Natural killer cell (primary cell): Measurements from ENCODE around the gene KCNH3. TPM values are rescaled to one million over a fixed set of nuclear protein-coding genes. Genes with fewer than 3 reads are reported as not detected.

Experiments
- ATAC-seq, 3 donors: fragments of 150-1000 bp in 2 of 3; fragments of 200-7000 bp in 1 of 3; cut with Tn5 transposase; 1 replicate in 1 of 3; 2 replicates in 2 of 3; pipeline ENCODE4 v1.10.0; 2021; ENCODE audit warnings: mild to moderate bottlenecking in 2 of 3, moderate library complexity in 2 of 3
- DNase-seq, 2 donors: peaks; one replicate each; pipeline versions ENCODE4 v3.0.0 to v3.0.0-alpha.2; 2013 to 2021; ENCODE audit warnings: mixed read lengths in 1 of 2
- H3K27ac ChIP-seq: one replicate; pipeline ENCODE4 v1.5.1; 2013; ENCODE audit warnings: mild to moderate bottlenecking, low read length
- H3K27me3 ChIP-seq: one replicate; pipeline ENCODE4 v1.6.1; 2013; ENCODE audit warnings: low read length; ENCODE audit not compliant: control insufficient read depth, insufficient read depth
- H3K36me3 ChIP-seq: one replicate; pipeline ENCODE4 v1.6.1; 2013; ENCODE audit warnings: low read length; ENCODE audit not compliant: control insufficient read depth, insufficient read depth
- H3K4me1 ChIP-seq: one replicate; pipeline ENCODE4 v1.6.1; 2013; ENCODE audit warnings: low read length; ENCODE audit not compliant: control insufficient read depth, insufficient read depth
- H3K4me3 ChIP-seq: one replicate; pipeline ENCODE4 v1.5.1; 2013; ENCODE audit warnings: low read length
- H3K9me3 ChIP-seq: one replicate; pipeline ENCODE4 v1.6.1; 2013; ENCODE audit warnings: low read length; ENCODE audit not compliant: control insufficient read depth, insufficient read depth
- H3K27ac Mint-ChIP-seq, 2 donors: one replicate each; pipeline ENCODE4 v1.8.0; 2022; ENCODE audit warnings: mild to moderate bottlenecking in 2 of 2, mixed read lengths in 2 of 2, moderate library complexity in 1 of 2
- H3K27me3 Mint-ChIP-seq, 2 donors: one replicate each; pipeline ENCODE4 v1.8.0; 2022; ENCODE audit warnings: low read depth in 2 of 2, mixed read lengths in 2 of 2
- H3K36me3 Mint-ChIP-seq: one replicate; pipeline ENCODE4 v1.8.0; 2022; ENCODE audit warnings: mixed read lengths
- H3K4me1 Mint-ChIP-seq, 2 donors: one replicate each; pipeline ENCODE4 v1.8.0; 2022; ENCODE audit warnings: mixed read lengths in 2 of 2
- H3K4me3 Mint-ChIP-seq: one replicate; pipeline ENCODE4 v1.8.0; 2022; ENCODE audit warnings: mild to moderate bottlenecking, moderate library complexity, mixed read lengths
- H3K9me3 Mint-ChIP-seq, 2 donors: one replicate each; pipeline ENCODE4 v1.8.0; 2022; ENCODE audit warnings: mixed read lengths in 2 of 2
- WGBS: methylation state at CpG from one replicate; pipeline ENCODE4 v1.1.7; 2013; ENCODE audit warnings: missing lambda C conversion rate; ENCODE audit not compliant: insufficient coverage; 5-methylcytosine and 5-hydroxymethylcytosine counted together
- intact Hi-C: fragments of 100-400 bp; cut with micrococcal nuclease; formaldehyde crosslinking; loops from one replicate; pipeline ENCODE4 v1.14.2; 2022
- total RNA-seq, 4 donors: library from RNA; stranded (reverse); fragments of 120-200 nt in 1 of 4; gene quantifications; one replicate each; pipeline versions ENCODE4 v1.2.3 to v1.2.4, GENCODE V29; 2013 to 2022
- TF ChIP-seq, protein P1 (sequence below): fragments of 200-600 bp; IDR thresholded peaks from one replicate; pipeline ENCODE4 v1.8.0; 2022; ENCODE audit warnings: antibody characterized with exemption

KCNH3 gene
- total RNA-seq, 3 donors from 2014 or later (not counting 1 experiment from before 2014, with no cell fraction given) = 1.2 to 1.7 (median 1.6) TPM

DNA sequence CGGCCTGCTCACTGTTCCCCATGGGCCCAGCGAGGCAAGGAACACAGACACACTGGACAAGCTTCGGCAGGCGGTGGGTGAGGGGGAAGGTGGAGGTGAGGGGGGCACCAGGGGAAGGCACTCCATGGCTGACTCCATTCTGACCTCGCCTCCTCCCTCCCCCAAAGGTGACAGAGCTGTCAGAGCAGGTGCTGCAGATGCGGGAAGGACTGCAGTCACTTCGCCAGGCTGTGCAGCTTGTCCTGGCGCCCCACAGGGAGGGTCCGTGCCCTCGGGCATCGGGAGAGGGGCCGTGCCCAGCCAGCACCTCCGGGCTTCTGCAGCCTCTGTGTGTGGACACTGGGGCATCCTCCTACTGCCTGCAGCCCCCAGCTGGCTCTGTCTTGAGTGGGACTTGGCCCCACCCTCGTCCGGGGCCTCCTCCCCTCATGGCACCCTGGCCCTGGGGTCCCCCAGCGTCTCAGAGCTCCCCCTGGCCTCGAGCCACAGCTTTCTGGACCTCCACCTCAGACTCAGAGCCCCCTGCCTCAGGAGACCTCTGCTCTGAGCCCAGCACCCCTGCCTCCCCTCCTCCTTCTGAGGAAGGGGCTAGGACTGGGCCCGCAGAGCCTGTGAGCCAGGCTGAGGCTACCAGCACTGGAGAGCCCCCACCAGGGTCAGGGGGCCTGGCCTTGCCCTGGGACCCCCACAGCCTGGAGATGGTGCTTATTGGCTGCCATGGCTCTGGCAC is 18.5 kb downstream of the KCNH3 start:
- peaks cover 5 to 11% of the 10 kb centered on the region in 2 donors for H3K4me1 Mint-ChIP-seq
- Histone ChIP-seq H3K27ac (no peak overlapping the region), H3K4me3 (no peak overlapping the region), H3K9me3 (no peaks in the 10 kb centered on the region), H3K36me3 (peaks cover 60% of the 10 kb centered on the region), H3K4me1 (peaks cover 7% of the 10 kb centered on the region), H3K27me3 (no peaks in the 10 kb centered on the region)
- ATAC-seq (no peak), DNase-seq (no peak)
- H3K36me3 Mint-ChIP-seq = peaks cover 6% of the 10 kb centered on the region
- 96% methylated on average over 16 of the region's 18 CpGs for WGBS
- no peak overlapping the region for H3K27ac Mint-ChIP-seq
- H3K27me3 Mint-ChIP-seq = peaks cover 0 to 3% of the 10 kb centered on the region in 2 donors
- TF ChIP-seq, protein P1, sequence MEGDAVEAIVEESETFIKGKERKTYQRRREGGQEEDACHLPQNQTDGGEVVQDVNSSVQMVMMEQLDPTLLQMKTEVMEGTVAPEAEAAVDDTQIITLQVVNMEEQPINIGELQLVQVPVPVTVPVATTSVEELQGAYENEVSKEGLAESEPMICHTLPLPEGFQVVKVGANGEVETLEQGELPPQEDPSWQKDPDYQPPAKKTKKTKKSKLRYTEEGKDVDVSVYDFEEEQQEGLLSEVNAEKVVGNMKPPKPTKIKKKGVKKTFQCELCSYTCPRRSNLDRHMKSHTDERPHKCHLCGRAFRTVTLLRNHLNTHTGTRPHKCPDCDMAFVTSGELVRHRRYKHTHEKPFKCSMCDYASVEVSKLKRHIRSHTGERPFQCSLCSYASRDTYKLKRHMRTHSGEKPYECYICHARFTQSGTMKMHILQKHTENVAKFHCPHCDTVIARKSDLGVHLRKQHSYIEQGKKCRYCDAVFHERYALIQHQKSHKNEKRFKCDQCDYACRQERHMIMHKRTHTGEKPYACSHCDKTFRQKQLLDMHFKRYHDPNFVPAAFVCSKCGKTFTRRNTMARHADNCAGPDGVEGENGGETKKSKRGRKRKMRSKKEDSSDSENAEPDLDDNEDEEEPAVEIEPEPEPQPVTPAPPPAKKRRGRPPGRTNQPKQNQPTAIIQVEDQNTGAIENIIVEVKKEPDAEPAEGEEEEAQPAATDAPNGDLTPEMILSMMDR = no peak
- H3K4me3 Mint-ChIP-seq = no peak overlapping the region
- no peaks in the 10 kb centered on the region for H3K9me3 Mint-ChIP-seq
- intact Hi-C loops = no loop called here

DNA sequence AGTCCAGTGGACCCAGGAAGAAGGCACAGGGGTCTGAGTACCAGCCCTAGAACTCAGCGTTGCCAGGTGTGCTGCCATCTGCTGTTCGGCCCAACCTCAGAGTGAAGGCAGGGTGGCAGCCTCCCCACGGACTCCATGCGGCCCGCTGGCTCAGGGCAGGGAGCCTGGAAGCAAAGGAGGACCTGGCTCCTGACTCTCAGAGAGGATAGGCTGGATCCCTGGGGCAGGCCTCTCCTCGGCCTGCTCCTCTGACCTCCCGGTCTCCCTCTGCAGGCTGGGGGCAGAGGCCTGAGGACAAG is 19.0 kb downstream of the KCNH3 start:
- Mint-ChIP-seq H3K9me3 (no peaks in the 10 kb centered on the region), H3K36me3 (peaks cover 11% of the 10 kb centered on the region), H3K27ac (no peak overlapping the region), H3K4me3 (no peak overlapping the region), H3K4me1 (peaks cover 5 to 11% of the 10 kb centered on the region in 2 donors), H3K27me3 (no peaks in the 10 kb centered on the region)
- no peak for DNase-seq
- Histone ChIP-seq H3K27ac (no peak overlapping the region), H3K27me3 (no peaks in the 10 kb centered on the region), H3K9me3 (no peaks in the 10 kb centered on the region), H3K4me1 (peaks cover 7% of the 10 kb centered on the region), H3K4me3 (no peak overlapping the region), H3K36me3 (peaks cover 65% of the 10 kb centered on the region)
- TF ChIP-seq, protein P1 = no peak
- 94% methylated on average over 7 of the region's 7 CpGs for WGBS
- intact Hi-C loops = no loop called here
- no peak for ATAC-seq

DNA sequence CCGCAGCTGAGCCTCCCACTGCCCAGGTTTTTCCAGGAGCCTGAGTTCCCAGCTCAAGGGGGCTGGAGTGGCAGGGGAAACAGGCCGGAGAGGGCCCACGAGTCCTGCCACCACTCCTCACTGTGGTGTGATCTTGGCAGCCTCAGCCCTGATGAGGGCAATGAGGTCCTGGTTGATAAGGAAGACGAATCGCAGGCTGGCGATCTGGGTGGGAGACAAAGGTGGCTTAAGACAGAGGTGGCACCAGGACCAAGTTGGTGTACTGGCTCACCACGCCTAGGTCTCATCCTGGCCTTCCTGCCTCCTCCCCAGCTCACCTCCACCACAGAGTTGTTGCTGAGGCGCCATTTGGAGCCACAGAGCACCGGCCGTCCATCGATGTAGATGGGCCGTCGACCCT is 19.7 kb downstream of the KCNH3 start:
- Mint-ChIP-seq H3K27ac (no peak overlapping the region), H3K36me3 (peaks cover 11% of the 10 kb centered on the region), H3K9me3 (no peaks in the 10 kb centered on the region), H3K4me1 (peaks cover 6 to 11% of the 10 kb centered on the region in 2 donors), H3K27me3 (no peaks in the 10 kb centered on the region), H3K4me3 (no peak overlapping the region)
- Histone ChIP-seq H3K36me3 (peaks cover 71% of the 10 kb centered on the region), H3K9me3 (no peaks in the 10 kb centered on the region), H3K4me3 (no peak overlapping the region), H3K27me3 (no peaks in the 10 kb centered on the region), H3K27ac (no peak overlapping the region), H3K4me1 (peaks cover 11% of the 10 kb centered on the region)
- ATAC-seq (no peak), DNase-seq (no peak)
- WGBS = 98% methylated on average over 13 of the region's 13 CpGs
- intact Hi-C loops = no loop called here
- TF ChIP-seq, protein P1 = no peak
